SW480 (cell line): ENCODE measurements around the gene BCAM.

Experiments
- DNase-seq: peaks from one replicate; pipeline ENCODE4 v3.0.0-alpha.2; 2016; ENCODE audit warnings: low spot score

The BCAM gene

DNA sequence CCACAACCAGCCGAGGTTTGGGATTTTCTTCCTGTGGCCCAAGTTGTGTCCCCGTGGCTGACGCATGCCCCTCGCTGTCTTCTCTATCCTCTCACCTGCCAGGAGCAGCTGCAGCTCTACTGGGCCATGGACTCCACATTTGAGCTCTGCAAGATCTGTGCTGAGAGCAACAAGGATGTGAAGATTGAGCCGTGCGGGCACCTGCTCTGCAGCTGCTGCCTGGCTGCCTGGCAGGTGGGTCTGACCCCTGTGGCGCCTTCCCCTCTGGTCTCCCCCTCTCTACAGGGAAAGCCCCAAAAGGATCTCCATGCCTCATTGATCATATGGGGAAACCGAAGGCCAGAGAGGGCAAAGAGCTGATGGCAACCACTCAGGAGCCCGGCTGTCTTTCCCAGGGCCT lies 16.6 kb upstream of the BCAM start:
- no peak for DNase-seq

DNA sequence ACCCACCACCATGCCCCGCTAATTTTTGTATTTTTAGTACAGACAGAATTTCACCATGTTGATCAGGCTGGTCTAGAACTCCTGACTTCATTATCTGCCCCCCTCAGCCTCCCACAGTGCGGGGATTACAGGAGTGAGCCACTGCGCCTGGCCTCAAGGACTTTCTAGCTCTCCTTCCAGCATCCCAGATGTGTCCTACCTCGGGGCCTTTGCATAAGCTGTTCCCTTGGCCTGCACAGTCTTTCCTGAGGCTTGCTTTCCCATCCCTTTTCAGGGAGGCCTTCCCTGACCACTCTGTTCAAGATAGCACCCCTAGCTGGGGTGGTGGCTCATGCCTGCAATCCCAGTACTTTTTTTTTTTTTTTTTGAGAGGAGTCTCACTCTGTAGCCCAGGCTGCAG lies 14.3 kb upstream of the BCAM start:
- DNase-seq: no peak

DNA sequence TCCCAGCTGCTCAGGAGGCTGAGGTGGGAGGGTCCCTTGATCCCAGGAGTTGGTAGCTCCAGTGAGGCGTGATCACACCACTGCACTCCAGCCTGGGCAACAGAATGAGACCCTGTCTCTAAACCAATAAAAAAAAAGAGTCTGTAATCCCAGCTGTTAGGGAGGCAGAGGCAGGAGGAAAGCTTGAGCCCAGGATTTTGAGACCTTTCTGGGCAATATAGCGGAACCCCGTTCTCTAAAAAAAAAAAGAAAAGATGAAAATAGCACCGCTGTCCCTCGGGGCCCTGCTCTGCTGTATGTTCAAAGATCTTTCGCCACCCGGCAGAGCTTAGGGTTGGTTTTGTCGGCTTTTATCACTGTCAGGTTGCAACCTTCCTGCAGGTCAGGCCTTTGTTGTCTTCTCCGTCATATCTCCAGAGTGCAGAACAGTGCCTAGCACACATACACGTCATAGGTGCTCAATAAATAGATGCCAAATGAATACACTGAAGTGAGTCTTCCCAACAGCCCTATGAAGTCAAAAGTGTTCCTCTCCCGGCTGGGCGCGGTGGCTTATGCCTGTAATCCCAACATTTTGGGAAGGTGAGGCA lies 13.4 kb upstream of the BCAM start:
- no peak for DNase-seq

DNA sequence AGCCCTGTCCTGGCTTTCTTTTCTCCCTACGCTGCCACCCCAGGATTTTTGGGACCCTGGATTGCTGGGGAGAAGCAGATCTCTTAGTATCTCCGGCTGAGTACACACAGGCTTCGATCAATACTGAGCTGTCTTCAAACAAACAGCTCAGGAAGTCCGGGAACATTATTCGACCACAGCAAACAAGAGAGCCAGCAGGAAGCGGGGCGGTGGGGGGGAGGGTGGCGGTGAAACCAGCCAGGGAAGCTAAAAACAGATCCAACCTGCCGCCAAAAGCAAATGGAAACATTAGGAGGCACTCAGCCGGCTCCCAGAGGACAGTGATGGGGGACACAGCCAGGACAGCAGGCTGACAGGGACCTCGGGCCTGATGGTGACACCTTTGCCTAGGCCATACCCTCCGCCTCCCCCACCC lies 12.2 kb upstream of the BCAM start:
- DNase-seq: peak; percentile 84

DNA sequence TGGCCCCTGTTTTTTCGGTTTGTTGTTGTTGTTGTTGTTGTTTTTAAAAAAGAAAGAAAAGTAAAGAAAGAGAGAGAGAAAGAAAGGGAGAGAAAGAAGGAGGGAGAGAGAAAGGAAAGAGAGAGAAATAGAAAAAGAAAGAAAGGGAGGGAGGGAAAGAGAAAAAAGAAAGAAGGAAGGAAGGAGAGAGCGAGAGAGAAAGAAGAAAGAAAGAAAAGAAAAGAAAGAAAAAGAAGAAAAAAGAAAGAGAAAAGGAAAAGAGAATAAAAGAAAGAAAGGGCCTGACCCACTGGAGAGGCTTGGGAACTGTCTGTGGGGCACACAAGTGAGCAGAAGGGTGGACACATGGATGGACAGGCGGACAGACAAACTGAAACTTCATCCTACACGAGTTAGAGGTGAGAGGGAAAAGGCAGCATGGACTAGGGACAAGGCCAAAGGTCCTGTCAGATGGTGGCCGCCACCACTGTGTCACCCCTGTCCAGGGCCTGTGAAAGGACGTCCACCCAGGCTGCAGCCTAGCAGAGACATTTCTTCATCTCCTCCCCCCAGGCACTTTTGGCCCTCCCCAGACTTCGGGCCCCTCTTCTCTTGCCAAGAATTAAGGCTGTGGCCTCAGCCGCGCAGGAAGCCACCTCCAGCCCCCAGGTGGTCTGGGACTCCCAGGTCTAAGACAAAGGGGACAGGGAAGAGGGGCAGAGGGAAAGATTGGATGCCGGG lies 9.1 kb upstream of the BCAM start:
- no peak for DNase-seq

DNA sequence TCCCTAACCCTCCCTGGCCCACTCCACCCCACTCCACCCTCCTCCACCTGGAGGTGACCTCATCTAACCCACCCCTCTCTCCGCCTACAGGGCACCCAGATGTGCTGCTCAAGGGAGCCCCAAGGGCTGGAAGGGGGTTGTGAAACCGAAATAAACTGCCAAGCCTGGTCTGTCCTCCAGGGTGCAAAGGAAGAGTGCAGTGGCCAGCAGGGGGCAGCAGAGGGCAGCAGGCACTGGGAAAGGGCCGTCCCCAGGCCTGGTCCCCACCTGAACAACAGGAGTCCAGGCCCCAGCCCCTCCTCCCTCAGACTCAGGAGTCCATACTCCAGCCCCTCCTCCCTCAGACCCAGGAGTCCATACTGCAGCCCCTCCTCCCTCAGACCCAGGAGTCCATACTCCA lies 8.4 kb upstream of the BCAM start:
- DNase-seq: peak; percentile 72

DNA sequence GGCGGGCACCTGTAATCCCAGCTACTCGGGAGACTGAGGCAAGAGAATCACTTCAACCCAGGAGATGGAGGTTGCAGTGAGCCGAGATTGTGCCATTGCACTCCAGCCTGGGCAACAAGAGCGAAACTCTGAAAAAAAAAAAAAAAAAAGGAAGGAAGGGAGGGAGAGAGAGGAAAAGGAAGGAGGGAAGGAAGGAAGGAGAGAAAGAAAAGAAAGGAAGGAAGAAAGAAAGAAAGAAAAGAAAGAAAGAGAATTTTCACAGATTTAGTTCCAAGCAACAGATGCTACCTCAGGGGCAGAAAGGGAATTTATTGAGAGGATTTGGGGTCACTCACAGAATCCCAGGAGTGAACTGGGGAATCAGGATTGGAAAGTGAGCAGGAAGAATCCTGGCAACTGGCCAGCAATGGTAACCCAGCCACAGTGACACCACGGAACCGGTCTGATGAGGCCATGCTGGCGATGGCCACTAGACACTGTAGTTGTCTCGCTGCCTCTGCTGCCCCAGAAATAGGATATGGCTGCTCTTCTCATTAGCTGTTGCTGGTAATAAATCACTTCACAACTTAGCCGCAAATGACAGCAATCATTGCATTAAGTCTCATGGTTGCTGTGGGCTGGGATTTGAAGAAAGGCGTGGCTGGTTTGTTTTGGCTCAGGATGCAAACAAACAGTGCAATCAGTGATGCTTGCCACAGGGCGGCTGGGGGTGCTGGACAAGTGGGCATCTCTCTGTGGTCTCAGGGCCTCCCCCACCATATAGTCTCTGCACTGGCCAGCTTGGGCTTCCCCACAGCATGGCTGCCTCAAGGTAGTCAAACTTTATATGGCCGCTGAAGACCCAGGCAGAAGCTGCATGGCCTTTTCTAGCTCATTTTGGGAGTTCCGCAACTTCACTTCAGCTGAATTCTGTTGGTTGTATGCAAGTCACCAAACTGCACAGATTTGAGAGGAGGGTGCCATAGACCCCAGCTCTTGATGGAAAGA lies 5.2 kb upstream of the BCAM start:
- peak; percentile 51 for DNase-seq

DNA sequence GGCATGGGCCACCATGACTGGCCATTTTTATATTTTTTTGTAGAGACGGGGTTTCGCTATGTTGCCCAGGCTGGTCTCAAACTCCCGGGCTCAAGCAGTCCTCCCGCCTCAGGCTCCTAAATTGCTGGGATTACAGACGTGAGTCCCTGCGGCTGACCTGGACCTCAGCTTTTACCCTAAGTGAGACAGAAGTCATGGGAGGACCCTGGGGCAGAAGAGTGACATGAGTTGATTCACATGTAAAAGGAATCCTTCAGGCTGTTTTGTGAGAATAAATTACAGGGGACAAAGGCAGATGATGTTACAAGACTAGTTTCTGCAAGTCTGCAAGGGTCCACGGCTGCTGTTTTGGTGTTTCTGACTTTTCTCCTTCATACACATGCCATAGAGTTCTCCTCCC lies 2.6 kb upstream of the BCAM start:
- no peak for DNase-seq

DNA sequence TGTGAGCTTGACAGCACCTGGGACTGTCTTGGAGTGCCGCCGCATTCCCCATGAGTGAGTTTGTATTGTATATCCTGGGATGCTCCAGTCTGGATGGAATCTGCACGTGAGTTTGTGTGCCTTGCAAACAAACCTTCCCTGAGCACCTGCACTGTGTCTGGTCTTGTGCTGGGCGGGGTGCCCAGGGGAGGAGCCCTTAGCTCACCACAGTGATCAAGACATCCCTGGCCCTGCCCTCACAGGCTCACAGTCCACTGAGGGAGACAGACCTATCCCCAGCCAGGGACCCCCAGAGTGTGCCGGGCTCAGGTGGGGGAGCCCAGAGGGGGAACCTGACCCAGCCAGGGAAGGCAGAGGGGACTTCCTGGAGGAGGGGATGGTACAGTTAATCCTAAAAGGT lies 1.7 kb upstream of the BCAM start:
- DNase-seq: peak; percentile 79

DNA sequence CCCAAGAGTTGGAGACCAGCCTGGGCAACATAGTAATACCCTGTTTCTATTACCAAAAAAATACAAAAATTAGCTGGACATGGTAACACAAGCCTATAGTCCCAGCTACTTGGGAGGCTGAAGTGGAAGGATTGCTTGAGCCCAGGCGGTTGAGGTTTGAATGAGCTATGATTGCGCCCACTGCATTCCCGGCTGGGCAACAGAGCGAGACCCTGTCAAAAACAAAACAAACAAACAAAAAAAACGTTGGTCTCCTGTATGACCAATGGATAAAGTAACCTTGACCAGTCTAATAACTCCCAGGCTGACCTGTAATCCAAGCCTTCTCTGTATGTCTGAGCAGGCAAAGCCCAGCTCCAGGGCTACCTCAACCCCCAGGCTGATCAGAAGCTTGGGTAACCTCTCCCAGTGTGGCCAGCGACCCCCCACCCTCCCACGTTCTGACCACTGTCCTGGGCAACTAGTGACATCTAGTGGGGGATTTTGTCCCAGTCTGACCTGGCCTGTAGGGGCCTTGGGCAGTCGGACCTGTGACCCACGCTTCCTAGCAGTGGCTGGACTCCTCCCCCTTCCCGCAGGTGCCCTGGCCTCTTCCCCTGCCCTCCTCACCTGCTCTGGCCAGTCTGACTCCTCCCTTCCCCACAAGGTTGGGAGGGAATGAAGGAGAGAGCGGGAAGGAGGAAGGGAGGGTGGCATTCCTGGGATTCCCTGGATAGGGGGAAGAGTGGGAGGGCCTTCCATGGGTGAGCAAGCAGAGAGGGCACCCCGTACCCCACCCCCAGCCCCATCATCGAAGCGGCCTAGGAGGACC lies 1.0 kb upstream of the BCAM start:
- peak; percentile 88 for DNase-seq

DNA sequence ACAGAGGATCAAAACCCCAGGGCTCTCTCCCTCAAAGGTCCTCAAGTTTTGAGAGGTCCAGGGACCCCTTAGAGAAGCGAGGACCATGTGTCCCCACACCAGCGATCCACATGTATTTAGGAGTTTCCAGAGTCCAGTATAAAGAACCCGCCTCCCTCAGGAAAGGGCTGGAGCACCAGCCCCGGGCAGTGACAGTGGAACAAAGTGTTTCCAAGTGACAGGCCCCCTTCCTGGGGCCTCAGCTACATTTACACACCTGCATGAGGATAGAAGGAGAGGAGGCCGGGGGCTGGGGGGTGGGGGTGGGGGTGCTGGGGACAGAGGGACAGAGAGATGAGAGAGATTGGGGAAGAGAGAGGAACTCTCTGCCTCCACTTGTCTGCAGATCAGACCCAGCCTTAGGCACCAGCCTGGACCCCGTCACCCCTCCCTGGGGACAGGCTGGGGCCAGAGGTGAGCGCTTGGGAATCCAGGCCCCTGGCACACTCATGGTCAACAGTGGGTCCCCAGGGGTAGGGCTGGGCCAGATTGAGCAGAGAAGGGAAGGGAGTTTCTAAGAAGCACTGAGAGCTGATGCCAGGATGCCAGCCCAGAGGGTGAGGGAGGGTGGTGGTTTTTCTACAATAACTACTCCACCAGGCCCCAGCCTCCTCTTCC lies 802 bp downstream of the BCAM start:
- no peak for DNase-seq

DNA sequence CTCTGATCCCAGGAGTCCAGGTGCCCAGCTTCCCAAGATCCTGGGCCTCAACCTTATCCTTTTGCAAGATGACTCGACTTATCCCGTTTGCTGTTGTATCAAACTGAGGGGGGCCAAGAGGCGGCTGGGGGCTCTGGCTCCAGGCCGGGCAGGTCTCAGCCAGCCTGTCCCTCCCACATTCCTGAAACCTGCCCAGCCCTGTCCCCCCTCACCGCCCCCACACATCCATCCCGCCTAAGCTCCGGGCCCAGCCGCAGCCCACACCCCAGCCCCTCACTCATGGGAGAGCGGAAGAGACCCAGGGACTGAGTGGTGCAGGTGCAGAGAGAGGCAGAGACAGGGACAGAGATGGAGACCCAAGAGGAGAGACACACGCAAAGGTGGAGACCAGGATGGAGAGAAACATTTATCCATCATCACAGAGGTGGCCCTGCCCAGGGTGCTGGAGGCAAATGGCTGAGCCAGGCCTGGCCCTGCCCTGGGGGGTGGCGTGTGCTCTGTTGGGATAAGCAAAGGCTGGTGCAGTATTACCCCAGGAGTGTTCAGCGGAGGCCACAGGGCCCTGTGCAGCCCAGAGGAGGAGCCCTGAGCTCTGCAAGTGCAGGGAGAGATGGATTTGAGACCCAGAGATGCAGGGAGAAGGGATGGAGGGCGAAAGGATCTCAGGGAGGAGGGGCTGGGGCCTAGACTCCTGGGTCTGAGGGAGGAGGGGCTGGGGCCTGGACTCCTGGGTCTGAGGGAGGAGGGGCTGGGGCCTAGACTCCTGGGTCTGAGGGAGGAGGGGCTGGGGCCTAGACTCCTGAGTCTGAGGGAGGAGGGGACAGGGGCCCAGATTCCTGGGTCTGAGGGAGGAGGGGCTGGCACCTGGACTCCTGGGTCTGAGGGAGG lies 1.6 kb downstream of the BCAM start:
- no peak for DNase-seq

DNA sequence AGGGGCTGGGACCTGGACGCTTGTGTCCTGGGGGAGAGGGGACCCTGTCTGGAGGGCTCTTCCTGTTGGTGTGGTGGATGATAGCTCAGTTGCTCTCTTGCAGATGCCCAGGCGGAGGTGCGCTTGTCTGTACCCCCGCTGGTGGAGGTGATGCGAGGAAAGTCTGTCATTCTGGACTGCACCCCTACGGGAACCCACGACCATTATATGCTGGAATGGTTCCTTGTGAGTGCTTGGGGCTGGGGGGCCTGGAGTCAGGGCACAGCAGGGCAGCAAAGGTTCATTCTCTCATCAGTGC lies 2.2 kb downstream of the BCAM start:
- no peak for DNase-seq

DNA sequence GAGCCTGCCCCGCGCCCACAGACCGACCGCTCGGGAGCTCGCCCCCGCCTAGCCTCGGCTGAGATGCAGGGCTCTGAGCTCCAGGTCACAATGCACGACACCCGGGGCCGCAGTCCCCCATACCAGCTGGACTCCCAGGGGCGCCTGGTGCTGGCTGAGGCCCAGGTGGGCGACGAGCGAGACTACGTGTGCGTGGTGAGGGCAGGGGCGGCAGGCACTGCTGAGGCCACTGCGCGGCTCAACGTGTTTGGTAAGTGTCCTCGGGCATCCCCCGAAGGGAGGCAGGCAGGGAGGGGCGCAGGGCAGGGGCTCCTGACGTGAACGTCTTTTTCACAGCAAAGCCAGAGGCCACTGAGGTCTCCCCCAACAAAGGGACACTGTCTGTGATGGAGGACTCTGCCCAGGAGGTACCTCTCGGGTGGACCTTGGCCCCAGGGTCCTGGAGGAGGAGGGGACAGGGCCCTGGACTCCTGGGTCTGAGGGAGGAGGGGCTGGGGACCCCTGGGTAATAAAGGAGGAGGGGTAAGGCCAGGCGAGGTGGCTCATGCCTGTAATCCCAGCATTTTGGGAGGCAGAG lies 3.3 kb downstream of the BCAM start:
- no peak for DNase-seq

DNA sequence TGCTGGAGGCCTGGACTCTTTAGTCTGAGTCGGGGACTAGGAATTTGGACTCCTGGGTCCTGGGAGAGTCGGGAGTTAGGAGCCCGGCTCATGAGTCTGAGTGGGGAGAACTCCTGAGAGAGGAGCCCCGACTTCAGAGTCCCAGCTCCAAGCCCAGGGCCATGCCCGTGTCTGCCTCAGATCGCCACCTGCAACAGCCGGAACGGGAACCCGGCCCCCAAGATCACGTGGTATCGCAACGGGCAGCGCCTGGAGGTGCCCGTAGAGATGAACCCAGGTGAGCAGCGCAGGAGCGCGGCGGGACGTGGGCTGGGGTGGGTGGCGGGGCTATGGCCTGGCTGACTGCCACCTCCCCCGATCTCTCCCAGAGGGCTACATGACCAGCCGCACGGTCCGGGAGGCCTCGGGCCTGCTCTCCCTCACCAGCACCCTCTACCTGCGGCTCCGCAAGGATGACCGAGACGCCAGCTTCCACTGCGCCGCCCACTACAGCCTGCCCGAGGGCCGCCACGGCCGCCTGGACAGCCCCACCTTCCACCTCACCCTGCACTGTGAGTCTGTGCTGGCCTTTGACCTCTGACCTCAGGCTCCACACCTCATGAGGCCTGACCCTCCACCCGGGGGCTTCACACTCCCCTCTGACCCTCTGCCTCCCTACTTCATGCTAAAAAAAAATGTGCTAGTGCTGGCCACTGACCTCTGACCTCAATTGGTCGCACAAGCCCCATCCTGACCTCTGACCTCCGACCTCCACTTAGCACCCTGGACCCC lies 4.4 kb downstream of the BCAM start:
- no peak for DNase-seq

DNA sequence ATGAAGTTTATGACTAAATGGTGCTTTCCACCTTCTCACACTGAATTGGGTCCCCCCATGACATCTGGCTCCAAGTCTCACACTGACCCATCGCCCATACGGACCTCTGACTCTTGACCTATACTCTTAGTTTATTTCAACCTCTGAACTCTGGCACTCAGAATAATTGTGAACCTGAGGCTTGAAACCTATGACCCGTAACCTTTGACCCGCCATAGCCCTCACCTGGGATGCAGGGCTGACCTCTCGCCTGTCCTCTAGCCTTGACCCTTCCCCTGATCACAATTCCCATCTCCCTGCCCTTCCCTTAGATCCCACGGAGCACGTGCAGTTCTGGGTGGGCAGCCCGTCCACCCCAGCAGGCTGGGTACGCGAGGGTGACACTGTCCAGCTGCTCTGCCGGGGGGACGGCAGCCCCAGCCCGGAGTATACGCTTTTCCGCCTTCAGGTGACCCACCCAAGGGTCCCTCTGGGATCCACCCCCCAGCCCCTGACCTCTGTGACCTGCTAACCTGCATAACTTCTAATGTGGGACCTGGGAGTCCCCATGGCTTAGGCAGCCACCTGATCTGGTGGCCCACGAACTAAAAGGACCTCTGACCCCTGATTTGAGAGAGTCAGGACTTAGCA lies 5.1 kb downstream of the BCAM start:
- no peak for DNase-seq

DNA sequence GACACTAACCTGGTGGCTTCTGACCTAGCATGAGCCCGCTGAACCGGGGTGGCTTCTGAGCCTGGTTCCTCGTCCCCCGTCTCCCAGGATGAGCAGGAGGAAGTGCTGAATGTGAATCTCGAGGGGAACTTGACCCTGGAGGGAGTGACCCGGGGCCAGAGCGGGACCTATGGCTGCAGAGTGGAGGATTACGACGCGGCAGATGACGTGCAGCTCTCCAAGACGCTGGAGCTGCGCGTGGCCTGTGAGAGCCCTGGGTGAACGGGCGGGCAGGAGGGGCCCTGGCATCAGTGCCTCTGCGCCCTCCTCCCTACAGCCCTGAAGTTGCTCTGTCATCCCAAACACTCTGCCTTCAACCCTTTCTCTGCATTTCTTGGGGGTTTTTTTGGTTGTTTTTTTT lies 5.6 kb downstream of the BCAM start:
- no peak for DNase-seq

DNA sequence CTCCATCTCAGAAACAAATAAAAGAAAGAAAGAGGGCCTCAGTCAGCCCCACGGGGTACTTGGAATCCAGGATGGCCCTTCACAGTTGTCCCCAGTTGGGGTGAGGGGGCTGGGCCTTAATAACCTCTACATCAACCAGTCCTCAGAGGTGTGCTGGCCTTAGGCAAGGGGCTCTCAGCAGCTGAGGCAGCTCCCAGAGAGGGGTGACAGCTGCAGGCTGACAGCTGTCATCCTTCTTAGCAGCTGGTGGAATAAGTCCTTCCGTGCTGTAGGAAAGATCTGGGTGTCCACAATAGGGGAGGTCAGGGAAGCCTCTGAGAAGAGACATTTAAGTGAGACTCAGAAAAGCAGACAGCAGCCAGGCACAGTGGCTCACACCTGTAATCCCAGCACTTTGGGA lies 7.4 kb downstream of the BCAM start:
- DNase-seq: no peak
